GM23338 (cell line): Measurements from ENCODE around the gene MCTP2. TPM values are rescaled to one million over a fixed set of nuclear protein-coding genes. Genes with fewer than 3 reads are reported as not detected.
A peak's percentile ranks its signal among the peaks of the same experiment; 100 is the strongest.

ENCODE experiments used
- ATAC-seq: fragments of 200-7000 bp; cut with Tn5 transposase; 3 replicates; pipeline ENCODE4 v1.9.1; 2020
- DNase-seq: peaks from one replicate; pipeline ENCODE4 v3.0.0-alpha.2; 2015; ENCODE audit warnings: low spot score
- H2AFZ ChIP-seq: fragments of 200-600 bp; sonication (generic); 2 replicates; pipeline ENCODE4 v1.8.0; 2016; ENCODE audit warnings: antibody characterized with exemption, mild to moderate bottlenecking, moderate library complexity
- H3F3A ChIP-seq: fragments of 200-600 bp; sonication (generic); replicated peaks from 2 replicates; pipeline ENCODE4 v1.8.0; 2017; ENCODE audit warnings: antibody characterized with exemption, mixed run types, low read depth
- H3K27ac ChIP-seq: fragments of 200-600 bp; sonication (generic); 2 replicates; pipeline ENCODE4 v1.6.1; 2016; ENCODE audit warnings: low read depth
- H3K27me3 ChIP-seq: fragments of 200-600 bp; sonication (generic); 2 replicates; pipeline ENCODE4 v1.8.0; 2016; ENCODE audit warnings: mild to moderate bottlenecking, mixed run types, moderate library complexity; ENCODE audit not compliant: insufficient read depth
- H3K36me3 ChIP-seq: fragments of 200-600 bp; sonication (generic); 2 replicates; pipeline ENCODE4 v1.8.0; 2016; ENCODE audit warnings: mild to moderate bottlenecking; ENCODE audit not compliant: insufficient read depth
- H3K4me1 ChIP-seq: fragments of 200-600 bp; sonication (generic); 2 replicates; pipeline ENCODE4 v1.8.0; 2016; ENCODE audit warnings: mild to moderate bottlenecking, moderate library complexity; ENCODE audit not compliant: insufficient read depth
- H3K4me2 ChIP-seq: fragments of 200-600 bp; sonication (generic); 2 replicates; pipeline ENCODE4 v1.7.1; 2017; ENCODE audit warnings: mixed run types
- H3K4me3 ChIP-seq: fragments of 200-600 bp; sonication (generic); 2 replicates; pipeline ENCODE4 v1.6.1; 2016; ENCODE audit warnings: mixed run types
- H3K79me2 ChIP-seq: fragments of 200-600 bp; sonication (generic); replicated peaks from 2 replicates; pipeline ENCODE4 v1.8.0; 2017; ENCODE audit warnings: mild to moderate bottlenecking; ENCODE audit not compliant: insufficient read depth
- H3K9me2 ChIP-seq: fragments of 200-600 bp; sonication (generic); 2 replicates; pipeline ENCODE4 v1.8.0; 2017; ENCODE audit not compliant: insufficient read depth
- H4K20me1 ChIP-seq: fragments of 200-600 bp; sonication (generic); replicated peaks from 2 replicates; pipeline ENCODE4 v1.8.0; 2017; ENCODE audit warnings: mild to moderate bottlenecking; ENCODE audit not compliant: insufficient read depth
- H3K27ac Mint-ChIP-seq: 2 replicates; pipeline ENCODE4 v1.8.0; 2020; ENCODE audit warnings: inconsistent platforms, mild to moderate bottlenecking, moderate library complexity, mixed read lengths
- H3K27me3 Mint-ChIP-seq: 3 replicates; pipeline ENCODE4 v1.8.0; 2022; ENCODE audit warnings: low read depth, mild to moderate bottlenecking, moderate library complexity, mixed read lengths, inconsistent platforms; ENCODE audit not compliant: insufficient read depth, poor library complexity
- H3K36me3 Mint-ChIP-seq: 3 replicates; pipeline ENCODE4 v1.8.0; 2021; ENCODE audit warnings: low read depth, mild to moderate bottlenecking, inconsistent platforms, moderate library complexity, mixed read lengths
- H3K4me1 Mint-ChIP-seq: 3 replicates; pipeline ENCODE4 v1.8.0; 2020; ENCODE audit warnings: mild to moderate bottlenecking, inconsistent platforms, mixed read lengths
- H3K4me3 Mint-ChIP-seq: 3 replicates; pipeline ENCODE4 v1.8.0; 2021; ENCODE audit warnings: moderate library complexity, mild to moderate bottlenecking, inconsistent platforms, mixed read lengths
- H3K9me3 Mint-ChIP-seq: 3 replicates; pipeline ENCODE4 v1.8.0; 2020; ENCODE audit warnings: moderate library complexity, mild to moderate bottlenecking, inconsistent platforms, mixed read lengths
- CREB1 ChIP-seq: fragments of 250-450 bp; sonication (Bioruptor Pico); IDR thresholded peaks from 2 replicates; pipeline ENCODE4 v1.5.0; 2020; ENCODE audit warnings: low read depth, mild to moderate bottlenecking, moderate library complexity
- CTCF ChIP-seq, 2 experiments: fragments of 200-600 bp in 1 of 2; sonication (generic) in 1 of 2; conservative IDR thresholded peaks; 2 replicates each; pipeline versions ENCODE4 v1.5.1 to v1.6.1; 2016 to 2017; ENCODE audit warnings: antibody characterized with exemption in 2 of 2, low read depth in 2 of 2, mild to moderate bottlenecking in 2 of 2, moderate library complexity in 1 of 2
- ETS1 ChIP-seq: IDR thresholded peaks from 2 replicates; pipeline ENCODE4 v1.6.1; 2016; ENCODE audit warnings: antibody characterized with exemption
- EZH2phosphoT487 ChIP-seq: fragments of 200-600 bp; sonication (generic); IDR thresholded peaks from one replicate; pipeline ENCODE4 v1.8.1; 2018; ENCODE audit warnings: antibody characterized with exemption; ENCODE audit not compliant: unreplicated experiment
- JUNB ChIP-seq: IDR thresholded peaks from one replicate; pipeline ENCODE4 v1.6.1; 2016; ENCODE audit warnings: antibody characterized with exemption; ENCODE audit not compliant: unreplicated experiment
- POLR2AphosphoS5 ChIP-seq: IDR thresholded peaks from 2 replicates; pipeline ENCODE4 v1.6.1; 2016; ENCODE audit warnings: antibody characterized with exemption, low read depth
- REST ChIP-seq: IDR thresholded peaks from one replicate; pipeline ENCODE4 v1.6.1; 2018; ENCODE audit warnings: antibody characterized with exemption; ENCODE audit not compliant: unreplicated experiment
- STAT1 ChIP-seq: IDR thresholded peaks from one replicate; pipeline ENCODE4 v1.6.1; 2016; ENCODE audit warnings: antibody characterized with exemption; ENCODE audit not compliant: unreplicated experiment
- ZNF114 ChIP-seq: fragments of 250-450 bp; sonication (Bioruptor Pico); IDR thresholded peaks from 2 replicates; pipeline ENCODE4 v1.5.0; 2020; ENCODE audit warnings: mild to moderate bottlenecking, moderate library complexity
- ZNF331 ChIP-seq: fragments of 250-450 bp; sonication (Bioruptor Pico); IDR thresholded peaks from 2 replicates; pipeline ENCODE4 v1.5.0; 2020; ENCODE audit warnings: low read depth, mild to moderate bottlenecking, moderate library complexity
- ZNF462 ChIP-seq: fragments of 250-450 bp; sonication (Bioruptor Pico); IDR thresholded peaks from 2 replicates; pipeline ENCODE4 v1.5.0; 2020; ENCODE audit warnings: mild to moderate bottlenecking, moderate library complexity
- polyA plus RNA-seq: library from polyadenylated mRNA; unstranded; fragments of >200 nt; fragmentation: Nextera tagmentation; extraction: Ambion mirVana; gene quantifications from 2 replicates; pipeline ENCODE4 v1.2.1, GENCODE V29; 2016
- total RNA-seq: library from RNA; depleted of rRNA; stranded (reverse); fragments of >200 nt; shearing (Covaris generic); gene quantifications from 2 replicates; pipeline ENCODE4 v1.2.3, GENCODE V29; 2014

MCTP2 gene
- total and polyA plus RNA-seq, 2 experiments from 2014 or later, result 1.8 to 5.5 TPM

GRCh38 chr15:94411285-94411684, 179.9 kb downstream of the MCTP2 start:
- H3K4me3 Mint-ChIP-seq, result no peak overlapping the region
- H2AFZ ChIP-seq, result no peak overlapping the region
- no peaks in the 10 kb centered on the region for H3K9me3 Mint-ChIP-seq

More at GRCh38 chr15:94411285-94411684, 179.9 kb downstream of the MCTP2 start:
- Histone ChIP-seq H3K4me2 (no peak overlapping the region), H3K4me3 (no peak overlapping the region), H3K27ac (no peak overlapping the region), H3F3A (no peaks in the 10 kb centered on the region), H3K79me2 (no peaks in the 10 kb centered on the region), H4K20me1 (no peaks in the 10 kb centered on the region), H3K36me3 (no peaks in the 10 kb centered on the region), H3K9me2 (no peaks in the 10 kb centered on the region), H3K27me3 (no peaks in the 10 kb centered on the region), H3K4me1 (0 out of 2 replicates have a peak, but pooled peaks cover 7% of the 10 kb centered on the region)
- H3K4me1 Mint-ChIP-seq, result peaks cover 7% of the 10 kb centered on the region
- peaks cover 3% of the 10 kb centered on the region for H3K27me3 Mint-ChIP-seq
- no peak for DNase-seq
- ATAC-seq, result no peak
- no peak for TF ChIP-seq ZNF462
- no peak for TF ChIP-seq CTCF (conservative IDR thresholded peaks at IDR 0.05; ENCODE audit: low read depth in 2 of 2)
- TF ChIP-seq POLR2AphosphoS5, result no peak
- TF ChIP-seq STAT1, result no peak
- no peak for TF ChIP-seq CREB1
- TF ChIP-seq ETS1, result no peak
- no peak for TF ChIP-seq EZH2phosphoT487
- TF ChIP-seq ZNF331 (CRISPR knock-in tag), result no peak
- no peak for TF ChIP-seq REST
- no peak for TF ChIP-seq ZNF114 (CRISPR knock-in tag)
- TF ChIP-seq JUNB, result no peak
- peak overlapping the region; percentile 35; the same call in 1 of the 2 replicates for H3K27ac Mint-ChIP-seq
- no peaks in the 10 kb centered on the region for H3K36me3 Mint-ChIP-seq
